ENCODE measurements around the gene TTC31.

The TTC31 gene

GRCh38 chr2:74491648-74492544 is 9.0 kb downstream of the TTC31 start:
- Histone ChIP-seq H3K4me2 (ENCODE audit: low read depth, low read length) (no peak overlapping the region), H3K36me3 (replicated peaks; ENCODE audit: insufficient read depth, low read length) (no peaks in the 10 kb centered on the region), H3K9me3 (replicated peaks; ENCODE audit: insufficient read depth, low read length) (no peaks in the 10 kb centered on the region)

GRCh38 chr2:74493546-74493945 is 10.7 kb downstream of the TTC31 start:
- H3K9me2 ChIP-seq (replicated peaks; ENCODE audit: insufficient read depth, low read length), result no peaks in the 10 kb centered on the region
- H2AFZ ChIP-seq (ENCODE audit: low read length), result no peak overlapping the region
- H3K27ac ChIP-seq (ENCODE audit: low read length), result no peak overlapping the region
- no peaks in the 10 kb centered on the region for H4K20me1 ChIP-seq (ENCODE audit: insufficient read depth, low read length)
- no peak overlapping the region for H3K4me3 ChIP-seq (ENCODE audit: low read length)
- H3K27me3 ChIP-seq (replicated peaks; ENCODE audit: insufficient read depth, low read length), result peaks cover 9% of the 10 kb centered on the region
- H3K9ac ChIP-seq (ENCODE audit: low read length), result no peak overlapping the region
- TF ChIP-seq CTCF (IDR thresholded peaks at IDR 0.05; ENCODE audit: low read length) (no peak), EZH2 (optimal IDR thresholded peaks at IDR 0.05; ENCODE audit: low read depth, low read length) (no peak), EZH2phosphoT487 (IDR thresholded peaks at IDR 0.05; ENCODE audit: low read length) (no peak)
- no peak for DNase-seq
- no peak overlapping the region for H3K4me2 ChIP-seq (ENCODE audit: low read depth, low read length)
- H3K36me3 ChIP-seq (replicated peaks; ENCODE audit: insufficient read depth, low read length), result no peaks in the 10 kb centered on the region
- no peaks in the 10 kb centered on the region for H3K4me1 ChIP-seq (ENCODE audit: low read length)
- no peaks in the 10 kb centered on the region for H3K79me2 ChIP-seq (ENCODE audit: low read length)
- no peaks in the 10 kb centered on the region for H3K9me3 ChIP-seq (replicated peaks; ENCODE audit: insufficient read depth, low read length)
- no peaks in the 10 kb centered on the region for H3F3A ChIP-seq (ENCODE audit: insufficient read depth, low read length)

More at GRCh38 chr2:74491648-74492544, 9.0 kb downstream of the TTC31 start:
- Histone ChIP-seq H3F3A (ENCODE audit: insufficient read depth, low read length) (no peaks in the 10 kb centered on the region), H3K9ac (ENCODE audit: low read length) (no peak overlapping the region), H3K27ac (ENCODE audit: low read length) (no peak overlapping the region), H2AFZ (ENCODE audit: low read length) (no peak overlapping the region), H3K79me2 (ENCODE audit: low read length) (no peaks in the 10 kb centered on the region), H4K20me1 (ENCODE audit: insufficient read depth, low read length) (no peaks in the 10 kb centered on the region), H3K27me3 (replicated peaks; ENCODE audit: insufficient read depth, low read length) (no peaks in the 10 kb centered on the region), H3K9me2 (replicated peaks; ENCODE audit: insufficient read depth, low read length) (no peaks in the 10 kb centered on the region), H3K4me1 (ENCODE audit: low read length) (no peaks in the 10 kb centered on the region), H3K4me3 (ENCODE audit: low read length) (no peak overlapping the region)
- TF ChIP-seq EZH2phosphoT487 (IDR thresholded peaks at IDR 0.05; ENCODE audit: low read length), result no peak
- TF ChIP-seq EZH2 (optimal IDR thresholded peaks at IDR 0.05; ENCODE audit: low read depth, low read length), result no peak
- no peak for TF ChIP-seq CTCF (IDR thresholded peaks at IDR 0.05; ENCODE audit: low read length)
- no peak for DNase-seq

GRCh38 chr2:74495440-74495839 is 12.6 kb downstream of the TTC31 start:
- no peak overlapping the region for H3K27ac ChIP-seq (ENCODE audit: low read length)
- TF ChIP-seq CTCF (IDR thresholded peaks at IDR 0.05; ENCODE audit: low read length) (no peak), EZH2phosphoT487 (IDR thresholded peaks at IDR 0.05; ENCODE audit: low read length) (no peak), EZH2 (optimal IDR thresholded peaks at IDR 0.05; ENCODE audit: low read depth, low read length) (no peak)
- no peak for DNase-seq
- no peaks in the 10 kb centered on the region for H3F3A ChIP-seq (ENCODE audit: insufficient read depth, low read length)
- H3K27me3 ChIP-seq (replicated peaks; ENCODE audit: insufficient read depth, low read length), result peaks cover 15% of the 10 kb centered on the region
- no peaks in the 10 kb centered on the region for H3K79me2 ChIP-seq (ENCODE audit: low read length)
- no peak overlapping the region for H2AFZ ChIP-seq (ENCODE audit: low read length)
- no peaks in the 10 kb centered on the region for H3K4me1 ChIP-seq (ENCODE audit: low read length)
- H4K20me1 ChIP-seq (ENCODE audit: insufficient read depth, low read length), result no peaks in the 10 kb centered on the region
- H3K36me3 ChIP-seq (replicated peaks; ENCODE audit: insufficient read depth, low read length), result no peaks in the 10 kb centered on the region
- H3K4me3 ChIP-seq (ENCODE audit: low read length), result no peak overlapping the region
- H3K9me3 ChIP-seq (replicated peaks; ENCODE audit: insufficient read depth, low read length), result no peaks in the 10 kb centered on the region
- no peak overlapping the region for H3K4me2 ChIP-seq (ENCODE audit: low read depth, low read length)
- no peak overlapping the region for H3K9ac ChIP-seq (ENCODE audit: low read length)
- H3K9me2 ChIP-seq (replicated peaks; ENCODE audit: insufficient read depth, low read length), result no peaks in the 10 kb centered on the region

Measured in MM.1S (cell line).